K562 (cell line): ENCODE measurements around the gene ABHD16B. TPM values are rescaled to one million over a fixed set of nuclear protein-coding genes. Genes with fewer than 3 reads are reported as not detected.
A peak's percentile ranks its signal among the peaks of the same experiment; 100 is the strongest.

ENCODE experiments used
- CBX5 ChIP-seq: IDR thresholded peaks from 2 replicates; pipeline ENCODE4 v1.6.1; 2014; ENCODE audit warnings: low read depth, borderline replicate concordance
- CTBP1 ChIP-seq: fragments of 450-650 bp; IDR thresholded peaks from 2 replicates; pipeline ENCODE4 v1.6.1; 2016; ENCODE audit warnings: borderline replicate concordance
- ETV6 ChIP-seq, 3 experiments: fragments of 150-350 bp in 1 of 3; sonication (generic) in 1 of 3; formaldehyde crosslinking in 1 of 3; IDR thresholded peaks; 2 replicates each; pipeline versions ENCODE4 v1.6.1 to v1.8.0; 2014 to 2022; ENCODE audit warnings: borderline replicate concordance in 2 of 3, low read depth in 2 of 3, antibody characterized with exemption in 1 of 3, low read length in 1 of 3, mild to moderate bottlenecking in 1 of 3, missing genetic modification reagents in 1 of 3
- GABPB2 ChIP-seq: fragments of 250-450 bp; sonication (Bioruptor Pico); conservative IDR thresholded peaks from 2 replicates; pipeline ENCODE4 v1.5.1; 2021; ENCODE audit warnings: mild to moderate bottlenecking
- GATA2 ChIP-seq: sonication (generic); formaldehyde crosslinking; IDR thresholded peaks from 2 replicates; pipeline ENCODE4 v1.4.0; 2020; ENCODE audit warnings: mild to moderate bottlenecking, missing genetic modification reagents
- HMGN3 ChIP-seq: IDR thresholded peaks from 2 replicates; pipeline ENCODE4 v1.6.1; 2011; ENCODE audit warnings: borderline replicate concordance, low read depth, mild to moderate bottlenecking, mixed read lengths, low read length; ENCODE audit not compliant: insufficient read length; ENCODE audit errors: extremely low read depth
- ILF3 ChIP-seq: fragments of 450-650 bp; IDR thresholded peaks from 2 replicates; pipeline ENCODE4 v1.6.1; 2018; ENCODE audit warnings: antibody characterized with exemption, mild to moderate bottlenecking, moderate library complexity, borderline replicate concordance
- KDM2B ChIP-seq: fragments of 250-450 bp; sonication (Bioruptor Pico); IDR thresholded peaks from 2 replicates; pipeline ENCODE4 v1.8.0; 2021; ENCODE audit warnings: mild to moderate bottlenecking, moderate library complexity
- L3MBTL2 ChIP-seq: fragments of 450-650 bp; IDR thresholded peaks from 2 replicates; pipeline ENCODE4 v1.6.1; 2016; ENCODE audit warnings: mild to moderate bottlenecking, moderate library complexity
- MXI1 ChIP-seq: IDR thresholded peaks from 2 replicates; pipeline ENCODE4 v1.6.1; 2011; ENCODE audit warnings: low read depth, mild to moderate bottlenecking, improper control_type of control experiment, low read length
- MYBL2 ChIP-seq, 2 experiments: fragments of 450-650 bp in 1 of 2; sonication (generic) in 1 of 2; formaldehyde crosslinking in 1 of 2; IDR thresholded peaks; 2 replicates each; pipeline versions ENCODE4 v1.6.1 to v1.8.1; 2017 to 2022; ENCODE audit warnings: borderline replicate concordance in 1 of 2, inconsistent platforms in 1 of 2, low read depth in 1 of 2, mild to moderate bottlenecking in 1 of 2, missing genetic modification reagents in 1 of 2, moderate library complexity in 1 of 2
- NEUROD1 ChIP-seq: fragments of 150-350 bp; IDR thresholded peaks from 2 replicates; pipeline ENCODE4 v1.6.1; 2014; ENCODE audit warnings: borderline replicate concordance, low read length, low read depth; ENCODE audit not compliant: partially characterized antibody
- RFX1 ChIP-seq: fragments of 450-650 bp; IDR thresholded peaks from 2 replicates; pipeline ENCODE4 v1.6.1; 2016; ENCODE audit warnings: mild to moderate bottlenecking, moderate library complexity
- SIRT6 ChIP-seq: IDR thresholded peaks from one replicate; pipeline ENCODE4 v1.6.1; 2012; ENCODE audit warnings: low read depth, mild to moderate bottlenecking, control low read depth, inconsistent platforms, low read length, moderate library complexity
- SNIP1 ChIP-seq: fragments of 450-650 bp; IDR thresholded peaks from 2 replicates; pipeline ENCODE4 v1.7.1; 2017; ENCODE audit warnings: low read depth, mild to moderate bottlenecking
- SRF ChIP-seq, 2 experiments: fragments of 250-450, 450-650 bp in 1 of 2; sonication (Bioruptor Pico) in 1 of 2; sonication (generic) in 1 of 2; formaldehyde crosslinking; IDR thresholded peaks; 2 replicates each; pipeline versions ENCODE4 v1.5.0 to v1.5.1; 2020 to 2022; ENCODE audit warnings: mild to moderate bottlenecking in 1 of 2, missing genetic modification reagents in 1 of 2
- TCF3 ChIP-seq: sonication (generic); formaldehyde crosslinking; IDR thresholded peaks from 2 replicates; pipeline ENCODE4 v1.4.0; 2020; ENCODE audit warnings: mild to moderate bottlenecking, missing genetic modification reagents
- YY1 ChIP-seq, 3 experiments: IDR thresholded peaks; 2 replicates each; pipeline ENCODE4 v1.6.1; 2011; ENCODE audit warnings: low read length in 2 of 3, mild to moderate bottlenecking in 2 of 3, moderate library complexity in 2 of 3, borderline replicate concordance in 1 of 3, control low read depth in 1 of 3, low read depth in 1 of 3; ENCODE audit not compliant: insufficient read depth in 3 of 3, insufficient replicate concordance in 2 of 3, control insufficient read depth in 1 of 3, insufficient read length in 1 of 3; ENCODE audit errors: extremely low read depth in 1 of 3
- ZNF121 ChIP-seq: sonication (generic); formaldehyde crosslinking; conservative IDR thresholded peaks from 2 replicates; pipeline ENCODE4 v1.8.0; 2022; ENCODE audit warnings: missing genetic modification reagents
- ZNF311 ChIP-seq: fragments of 250-450 bp; sonication (Bioruptor Pico); IDR thresholded peaks from 2 replicates; pipeline ENCODE4 v1.4.0; 2020; ENCODE audit warnings: mild to moderate bottlenecking, moderate library complexity
- ZNF444 ChIP-seq: fragments of 250-450 bp; sonication (Bioruptor Pico); IDR thresholded peaks from 2 replicates; pipeline ENCODE4 v1.4.0; 2020; ENCODE audit warnings: mild to moderate bottlenecking, moderate library complexity
- polyA plus RNA-seq, 8 experiments: library from polyadenylated mRNA; depleted of rRNA in 4 of 8; stranded (reverse) in 5 of 8; unstranded in 3 of 8; fragments of >200 nt; fragmentation: Nextera tagmentation in 2 of 8; fragmentation: Illumina TruSeq in 1 of 8; extraction: Ambion mirVana in 2 of 8; extraction: Trizol in 1 of 8; gene quantifications; 2 replicates each; pipeline versions ENCODE4 v1.2.1 to v1.2.3, GENCODE V29; 2011 to 2014; ENCODE audit warnings: inconsistent platforms in 1 of 8, missing spikeins in 1 of 8
- total RNA-seq, 7 experiments: library from RNA; depleted of rRNA in 6 of 7; stranded (reverse); fragments of >200 nt in 6 of 7; fragmentation: Illumina TruSeq in 2 of 7; extraction: Trizol in 2 of 7; gene quantifications; 2 replicates each; pipeline versions ENCODE4 v1.2.1 to v1.2.3, GENCODE V29; 2011 to 2021; ENCODE audit warnings: low replicate concordance in 1 of 7
- TF ChIP-seq, protein P1 (sequence below): fragments of 250-450 bp; sonication (Bioruptor Pico); IDR thresholded peaks from 2 replicates; pipeline ENCODE4 v1.9.0; 2021; ENCODE audit warnings: mild to moderate bottlenecking, inconsistent platforms
- TF ChIP-seq, protein P2 (sequence below): fragments of 450-650 bp; IDR thresholded peaks from 2 replicates; pipeline ENCODE4 v1.6.1; 2016; ENCODE audit warnings: antibody characterized with exemption

The ABHD16B gene
- total and polyA plus RNA-seq, 9 of the 15 experiments (the other 6 are each of a cell fraction or from before 2014, with no cell fraction given), result not detected

DNA sequence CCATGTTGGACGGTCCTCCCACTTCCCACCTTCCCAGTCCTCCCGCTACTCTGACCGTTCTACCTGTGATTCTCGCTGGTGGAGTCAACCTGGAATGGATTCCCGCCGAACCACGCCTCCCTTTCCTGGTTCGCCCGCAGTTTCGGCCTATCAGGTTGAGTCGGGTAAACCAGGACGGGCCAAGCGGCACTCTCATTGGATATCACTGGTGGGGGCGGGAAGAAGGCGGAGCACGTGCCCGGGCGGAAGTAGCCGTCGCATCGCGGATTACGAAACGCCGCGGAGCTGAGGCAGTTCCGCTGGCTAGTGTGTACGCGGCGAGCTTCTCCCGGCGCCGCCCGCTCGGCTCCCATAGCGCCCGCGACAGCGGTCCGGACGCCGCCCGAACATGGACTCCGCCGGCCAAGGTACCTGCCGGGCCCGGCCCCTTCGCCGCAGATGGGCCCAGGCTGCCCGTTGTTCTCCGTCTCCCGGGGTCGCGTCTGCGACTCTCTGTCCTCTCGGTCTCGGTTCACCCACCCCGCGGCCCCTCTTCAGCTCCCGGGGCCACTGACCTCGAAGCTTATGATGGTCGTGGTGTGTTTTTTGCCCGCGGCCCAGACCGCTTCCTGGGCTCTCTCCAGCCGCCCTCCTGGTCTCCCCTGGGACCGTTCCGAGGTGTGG is 3.8 kb downstream of the ABHD16B start, which contains the start of gene TPD52L2 (continued):
- TF ChIP-seq, protein P1, sequence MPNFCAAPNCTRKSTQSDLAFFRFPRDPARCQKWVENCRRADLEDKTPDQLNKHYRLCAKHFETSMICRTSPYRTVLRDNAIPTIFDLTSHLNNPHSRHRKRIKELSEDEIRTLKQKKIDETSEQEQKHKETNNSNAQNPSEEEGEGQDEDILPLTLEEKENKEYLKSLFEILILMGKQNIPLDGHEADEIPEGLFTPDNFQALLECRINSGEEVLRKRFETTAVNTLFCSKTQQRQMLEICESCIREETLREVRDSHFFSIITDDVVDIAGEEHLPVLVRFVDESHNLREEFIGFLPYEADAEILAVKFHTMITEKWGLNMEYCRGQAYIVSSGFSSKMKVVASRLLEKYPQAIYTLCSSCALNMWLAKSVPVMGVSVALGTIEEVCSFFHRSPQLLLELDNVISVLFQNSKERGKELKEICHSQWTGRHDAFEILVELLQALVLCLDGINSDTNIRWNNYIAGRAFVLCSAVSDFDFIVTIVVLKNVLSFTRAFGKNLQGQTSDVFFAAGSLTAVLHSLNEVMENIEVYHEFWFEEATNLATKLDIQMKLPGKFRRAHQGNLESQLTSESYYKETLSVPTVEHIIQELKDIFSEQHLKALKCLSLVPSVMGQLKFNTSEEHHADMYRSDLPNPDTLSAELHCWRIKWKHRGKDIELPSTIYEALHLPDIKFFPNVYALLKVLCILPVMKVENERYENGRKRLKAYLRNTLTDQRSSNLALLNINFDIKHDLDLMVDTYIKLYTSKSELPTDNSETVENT, result peak; percentile 25; the same call in 1 of the 2 replicates
- TF ChIP-seq, protein P2, sequence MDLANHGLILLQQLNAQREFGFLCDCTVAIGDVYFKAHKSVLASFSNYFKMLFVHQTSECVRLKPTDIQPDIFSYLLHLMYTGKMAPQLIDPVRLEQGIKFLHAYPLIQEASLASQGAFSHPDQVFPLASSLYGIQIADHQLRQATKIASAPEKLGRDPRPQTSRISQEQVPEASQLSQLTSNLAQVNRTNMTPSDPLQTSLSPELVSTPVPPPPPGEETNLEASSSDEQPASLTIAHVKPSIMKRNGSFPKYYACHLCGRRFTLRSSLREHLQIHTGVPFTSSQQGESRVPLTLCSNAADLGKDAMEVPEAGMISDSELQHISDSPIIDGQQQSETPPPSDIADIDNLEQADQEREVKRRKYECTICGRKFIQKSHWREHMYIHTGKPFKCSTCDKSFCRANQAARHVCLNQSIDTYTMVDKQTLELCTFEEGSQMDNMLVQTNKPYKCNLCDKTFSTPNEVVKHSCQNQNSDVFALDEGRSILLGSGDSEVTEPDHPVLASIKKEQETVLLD, result no peak; the same call in 1 of the 2 replicates
- no peak for TF ChIP-seq GATA2 (CRISPR knock-in tag)
- TF ChIP-seq L3MBTL2, result peak; percentile 97
- peak; percentile 72 for TF ChIP-seq CTBP1
- no peak for TF ChIP-seq ZNF121 (CRISPR knock-in tag)
- TF ChIP-seq ZNF444, result no peak
- peak; percentile 17 for TF ChIP-seq HMGN3
- no peak for TF ChIP-seq SIRT6
- TF ChIP-seq MYBL2 (IDR thresholded peaks at IDR 0.05; ENCODE audit: low read depth), result no peak
- no peak for TF ChIP-seq MYBL2 (CRISPR knock-in tag; IDR thresholded peaks at IDR 0.05; ENCODE audit: borderline replicate concordance)
- peak in 1 of 2 experiments; percentile 28; a peak in 1 of 4 replicates for TF ChIP-seq SRF (CRISPR knock-in tag; IDR thresholded peaks at IDR 0.05)
- no peak; the same call in 1 of the 2 replicates for TF ChIP-seq ILF3
- TF ChIP-seq ETV6 (IDR thresholded peaks at IDR 0.05; ENCODE audit: borderline replicate concordance in 1 of 2, low read depth in 2 of 2, low read length in 1 of 2), result peak in 1 of 2 experiments; percentile 39; a peak in 1 of 4 replicates
- TF ChIP-seq ETV6 (CRISPR knock-in tag; IDR thresholded peaks at IDR 0.05; ENCODE audit: borderline replicate concordance), result no peak
- TF ChIP-seq GABPB2 (CRISPR knock-in tag), result no peak
- TF ChIP-seq YY1 (IDR thresholded peaks at IDR 0.05; ENCODE audit: borderline replicate concordance in 1 of 3, control insufficient read depth in 1 of 3, extremely low read depth in 1 of 3, insufficient read depth in 3 of 3, insufficient read length in 1 of 3, insufficient replicate concordance in 2 of 3, low read depth in 1 of 3, low read length in 2 of 3), result peak; percentile 50 to 86 (median 64)
- TF ChIP-seq CBX5, result no peak
- peak; percentile 84 for TF ChIP-seq MXI1
- TF ChIP-seq NEUROD1, result peak; percentile 88
- TF ChIP-seq TCF3, result no peak
- peak; percentile 74; the same call in 1 of the 2 replicates for TF ChIP-seq KDM2B (CRISPR knock-in tag)
- no peak for TF ChIP-seq RFX1
- TF ChIP-seq SNIP1, result peak; percentile 62; the same call in 1 of the 2 replicates
- TF ChIP-seq ZNF311 (CRISPR knock-in tag), result no peak
